GM21737 (cell line): ENCODE data around the gene GSG1L.
"Not testable (repeated sequence)": the region's sequence is repeated elsewhere in the genome, so short reads cannot be mapped to it uniquely, and the experiment has no call there.

Source experiments
- ATAC-seq: cut with Tn5 transposase; IDR thresholded peaks from one replicate; pipeline ENCODE4 v1.9.1; 2021; ENCODE audit warnings: mild to moderate bottlenecking, moderate library complexity; ENCODE audit not compliant: unreplicated experiment

The GSG1L gene

DNA sequence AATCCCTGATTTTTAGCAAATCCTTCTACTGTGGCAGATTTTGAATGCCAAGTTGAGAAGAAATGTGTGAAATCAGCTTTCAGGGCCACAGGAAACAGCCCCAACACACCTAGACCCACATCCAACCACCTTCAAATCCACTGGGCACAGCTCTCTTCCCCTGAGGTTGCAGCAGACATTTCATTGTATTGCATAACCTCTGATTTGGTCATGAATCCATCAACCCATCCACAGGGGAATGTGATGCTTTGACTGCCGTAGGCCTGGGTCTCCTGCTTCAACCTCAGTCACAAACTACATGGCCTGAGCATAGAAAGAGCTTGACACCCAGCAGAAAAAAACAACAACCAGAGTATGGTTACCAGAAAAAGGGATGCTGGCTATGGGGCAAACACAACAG, 145.6 kb downstream of the GSG1L start:
- ATAC-seq, result no peak

- no peak for ATAC-seq
These were observed 152.0 kb downstream of the GSG1L start for GRCh38 chr16:27911486-27911885.

DNA sequence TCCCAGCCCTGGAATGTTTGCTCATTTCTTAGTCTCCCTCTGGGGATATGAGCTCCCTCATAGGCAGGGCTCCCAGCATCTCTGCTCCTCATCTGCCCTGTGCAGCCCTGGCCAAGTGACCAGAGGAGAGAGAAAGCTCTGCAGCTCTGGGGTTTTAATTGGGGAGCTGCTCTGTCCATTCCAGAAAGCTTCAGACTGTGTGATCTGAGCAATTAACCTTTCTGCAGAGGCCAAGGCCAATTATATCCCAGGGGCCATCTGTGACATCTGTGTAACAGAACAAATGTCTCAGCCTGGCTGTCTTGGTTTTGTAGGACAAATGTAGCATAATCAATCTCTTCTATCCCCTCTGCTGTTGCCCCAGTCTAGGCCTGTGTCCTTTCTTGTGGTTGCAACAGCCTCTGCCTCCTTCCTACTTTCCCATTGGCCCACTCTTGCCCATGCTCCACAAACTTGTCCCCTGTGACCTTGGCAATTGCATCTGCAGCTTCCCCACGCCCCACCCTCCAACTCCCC, 156.0 kb downstream of the GSG1L start:
- ATAC-seq, result no peak

DNA sequence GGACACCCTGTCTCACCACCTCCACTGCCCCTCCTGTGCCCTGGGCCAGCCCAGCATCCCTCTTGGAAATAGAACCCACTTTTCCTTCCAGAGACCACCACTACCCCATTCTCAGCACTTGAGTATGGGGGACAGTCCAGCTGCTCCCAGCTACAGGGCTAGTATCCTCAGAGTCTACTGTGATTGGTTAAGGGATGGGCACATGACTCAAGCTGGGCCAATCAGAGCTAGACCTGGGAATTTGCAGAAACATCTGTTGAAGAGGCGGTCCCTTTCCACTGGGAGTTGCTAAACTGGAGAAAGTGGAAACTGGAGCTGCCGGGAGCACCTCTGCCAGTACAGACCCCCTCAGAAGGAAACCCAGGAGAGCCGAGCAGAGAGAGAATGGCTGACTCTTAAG, 156.6 kb downstream of the GSG1L start:
- ATAC-seq, result no peak

GRCh38 chr16:27903046-27903655, 160.4 kb downstream of the GSG1L start:
- ATAC-seq, result no peak

DNA sequence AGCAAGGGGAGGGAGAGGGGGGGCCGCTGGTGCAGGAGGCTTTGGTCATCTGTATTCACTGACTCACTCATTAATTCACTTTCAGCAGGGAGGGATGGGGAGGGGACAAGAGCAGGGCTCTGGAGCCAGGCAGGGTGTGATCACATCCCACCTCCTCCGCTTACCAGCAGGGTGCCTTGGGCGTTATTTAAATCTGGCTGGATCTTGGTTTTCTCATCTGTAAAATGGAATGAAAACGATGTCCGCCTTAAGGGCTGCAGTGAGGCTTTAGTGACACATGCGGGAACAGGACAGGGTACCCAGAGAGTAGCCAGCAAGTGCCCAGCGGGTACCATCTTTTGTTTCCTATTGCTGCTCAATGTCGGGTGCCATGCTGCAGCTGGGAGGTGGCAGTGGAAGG, 161.0 kb downstream of the GSG1L start:
- ATAC-seq, result no peak

GRCh38 chr16:27901956-27902355, 161.6 kb downstream of the GSG1L start:
- ATAC-seq, result no peak

GRCh38 chr16:27899736-27900135, 163.8 kb downstream of the GSG1L start:
- ATAC-seq, result no peak

DNA sequence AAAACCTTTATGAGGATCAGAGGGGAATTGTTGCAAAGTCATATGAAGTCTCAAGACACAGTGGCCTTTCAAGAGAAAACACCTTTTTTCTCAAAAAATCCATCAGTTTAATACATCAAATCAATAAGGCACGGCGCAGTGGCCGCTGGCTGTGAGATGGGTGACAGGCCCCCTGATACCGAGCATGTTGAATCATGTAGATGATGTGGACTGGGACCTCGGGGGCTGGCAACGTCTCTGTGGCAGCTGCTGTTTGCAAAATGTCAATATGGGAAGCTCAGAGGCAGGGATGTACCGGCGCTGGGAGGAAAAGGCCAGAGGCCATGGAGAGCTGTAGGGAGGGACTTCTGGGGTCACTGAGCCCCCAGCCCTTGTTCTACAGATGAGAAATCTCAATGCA, 169.1 kb downstream of the GSG1L start:
- no peak for ATAC-seq

DNA sequence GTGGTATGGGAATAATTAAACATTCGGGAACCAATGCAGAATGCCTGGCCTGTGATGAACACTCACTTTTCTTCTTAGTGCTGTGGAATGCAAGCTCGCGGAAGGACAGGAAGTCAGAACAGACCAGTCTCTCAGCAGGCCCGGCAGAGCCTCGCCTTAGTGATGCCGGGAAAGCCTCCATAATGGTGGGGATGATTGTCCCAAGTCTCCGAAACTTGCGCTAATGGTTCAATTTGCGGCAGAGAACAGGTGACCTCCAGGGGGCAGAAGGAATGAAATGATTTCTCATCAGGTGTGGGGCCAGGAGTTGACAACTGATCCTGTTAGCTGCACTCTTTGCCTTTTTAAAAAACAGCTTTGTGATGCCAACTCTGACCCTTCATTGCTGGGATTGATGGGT, 170.6 kb downstream of the GSG1L start:
- no peak for ATAC-seq

- ATAC-seq, result no peak
These were observed 172.6 kb downstream of the GSG1L start for GRCh38 chr16:27890866-27891265.

DNA sequence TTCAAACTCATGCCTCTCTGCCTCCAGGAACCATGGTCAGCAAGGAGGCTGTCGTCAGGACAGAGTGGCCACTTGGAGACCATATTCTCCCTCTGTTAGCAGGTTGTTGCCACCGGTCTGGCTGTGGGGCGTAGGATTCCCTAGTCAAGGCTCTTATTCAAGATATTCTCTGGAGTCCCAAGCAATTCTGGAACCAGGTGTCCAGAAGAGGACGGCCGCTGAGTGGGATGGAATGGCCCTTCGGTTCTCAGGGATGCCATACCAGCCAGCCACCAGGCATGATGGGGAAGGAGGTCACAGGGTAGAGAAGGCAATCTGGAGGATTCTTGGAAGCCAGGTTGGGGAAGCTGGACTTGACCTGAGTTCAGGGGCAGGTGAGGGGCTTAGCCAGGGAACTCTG, 173.5 kb downstream of the GSG1L start:
- no peak for ATAC-seq

- no peak for ATAC-seq
These were observed 179.9 kb downstream of the GSG1L start for GRCh38 chr16:27883576-27883975.

GRCh38 chr16:27880287-27880686, 183.2 kb downstream of the GSG1L start:
- no peak for ATAC-seq

DNA sequence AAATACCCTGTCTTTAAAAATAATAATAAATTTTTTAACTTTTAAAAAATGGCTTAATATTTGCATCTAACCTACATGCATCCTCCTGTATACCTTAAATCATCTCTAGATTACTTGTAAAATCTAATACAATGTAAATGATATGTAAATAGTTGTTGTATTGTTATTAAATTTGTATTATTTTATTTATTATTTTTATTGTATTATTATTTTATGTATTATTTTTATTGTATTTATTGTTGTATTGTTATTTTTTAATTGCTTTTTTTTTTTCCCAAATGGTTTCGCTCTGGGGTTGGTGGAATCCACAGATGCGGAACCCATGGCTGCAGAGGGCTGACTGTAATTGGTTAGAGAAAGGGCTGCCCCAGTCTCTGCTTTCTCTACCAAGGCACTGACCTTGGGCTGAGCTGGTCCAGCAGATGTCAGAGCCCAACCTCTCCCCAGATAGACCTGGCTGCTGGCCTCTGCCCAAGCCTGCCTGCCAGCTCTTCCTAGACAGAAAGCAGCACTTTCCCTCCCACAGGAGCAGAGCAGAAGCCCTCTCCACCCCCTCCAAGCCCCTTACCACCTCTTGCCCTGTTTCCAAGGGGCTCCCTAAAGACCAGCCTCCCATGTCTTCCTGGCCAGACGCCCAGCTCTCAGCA, 183.8 kb downstream of the GSG1L start:
- no peak for ATAC-seq

GRCh38 chr16:27872627-27873026, 190.9 kb downstream of the GSG1L start:
- not testable (repeated sequence) for ATAC-seq

DNA sequence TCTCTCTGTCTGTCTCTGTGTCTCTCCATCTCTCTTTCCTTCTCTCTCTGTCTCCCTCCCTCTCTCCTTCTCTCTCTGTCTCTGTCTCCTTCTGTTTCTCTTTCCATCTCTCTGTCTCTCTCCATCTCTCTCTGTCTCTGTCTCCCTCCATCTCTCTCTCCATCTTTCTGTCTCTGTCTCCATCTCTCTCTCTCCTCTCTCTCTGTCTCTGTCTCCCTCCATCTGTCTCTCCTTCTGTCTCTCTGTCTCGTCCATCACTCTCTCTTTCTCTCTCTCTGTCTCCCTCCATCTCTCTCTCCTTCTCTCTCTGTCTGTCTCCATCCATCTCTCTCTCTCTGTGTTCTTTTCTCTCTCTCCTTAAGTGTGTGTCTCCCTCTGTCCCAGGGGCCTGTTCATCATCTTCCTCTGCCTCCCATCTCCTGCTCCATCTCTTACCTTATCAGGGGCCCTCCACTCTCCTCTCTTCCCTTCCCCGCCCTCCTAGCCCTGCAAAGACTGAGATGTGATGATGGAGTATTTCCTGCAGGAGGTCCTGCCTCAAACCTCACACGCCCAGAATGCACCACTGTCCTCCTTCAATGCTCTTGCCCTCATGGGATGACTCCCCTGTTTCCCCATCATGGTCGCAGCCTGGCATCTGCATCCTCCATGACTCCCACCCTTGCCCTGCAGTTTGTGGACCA, 193.3 kb downstream of the GSG1L start:
- ATAC-seq, result no peak

DNA sequence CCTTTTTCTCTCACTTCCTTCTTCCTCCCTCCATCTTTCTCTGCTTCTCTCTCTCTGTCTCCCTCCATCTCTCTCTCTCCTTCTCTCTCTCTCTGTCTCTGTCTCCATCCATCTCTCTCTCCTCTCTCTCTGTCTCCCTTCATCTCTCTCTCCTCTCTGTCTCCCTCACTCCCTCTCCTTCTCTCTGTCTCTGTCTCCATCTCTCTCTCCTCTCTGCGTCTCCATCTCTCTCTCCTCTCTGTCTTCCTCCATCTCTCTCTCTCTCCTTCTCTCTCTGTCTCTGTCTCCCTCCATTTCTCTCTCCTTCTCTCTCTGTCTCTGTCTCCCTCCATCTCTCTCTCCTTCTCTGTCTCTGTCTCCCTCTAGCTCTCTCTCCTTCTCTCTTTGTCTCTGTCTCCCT, 194.1 kb downstream of the GSG1L start:
- no peak for ATAC-seq

GRCh38 chr16:27868180-27868579, 195.3 kb downstream of the GSG1L start:
- ATAC-seq, result no peak

DNA sequence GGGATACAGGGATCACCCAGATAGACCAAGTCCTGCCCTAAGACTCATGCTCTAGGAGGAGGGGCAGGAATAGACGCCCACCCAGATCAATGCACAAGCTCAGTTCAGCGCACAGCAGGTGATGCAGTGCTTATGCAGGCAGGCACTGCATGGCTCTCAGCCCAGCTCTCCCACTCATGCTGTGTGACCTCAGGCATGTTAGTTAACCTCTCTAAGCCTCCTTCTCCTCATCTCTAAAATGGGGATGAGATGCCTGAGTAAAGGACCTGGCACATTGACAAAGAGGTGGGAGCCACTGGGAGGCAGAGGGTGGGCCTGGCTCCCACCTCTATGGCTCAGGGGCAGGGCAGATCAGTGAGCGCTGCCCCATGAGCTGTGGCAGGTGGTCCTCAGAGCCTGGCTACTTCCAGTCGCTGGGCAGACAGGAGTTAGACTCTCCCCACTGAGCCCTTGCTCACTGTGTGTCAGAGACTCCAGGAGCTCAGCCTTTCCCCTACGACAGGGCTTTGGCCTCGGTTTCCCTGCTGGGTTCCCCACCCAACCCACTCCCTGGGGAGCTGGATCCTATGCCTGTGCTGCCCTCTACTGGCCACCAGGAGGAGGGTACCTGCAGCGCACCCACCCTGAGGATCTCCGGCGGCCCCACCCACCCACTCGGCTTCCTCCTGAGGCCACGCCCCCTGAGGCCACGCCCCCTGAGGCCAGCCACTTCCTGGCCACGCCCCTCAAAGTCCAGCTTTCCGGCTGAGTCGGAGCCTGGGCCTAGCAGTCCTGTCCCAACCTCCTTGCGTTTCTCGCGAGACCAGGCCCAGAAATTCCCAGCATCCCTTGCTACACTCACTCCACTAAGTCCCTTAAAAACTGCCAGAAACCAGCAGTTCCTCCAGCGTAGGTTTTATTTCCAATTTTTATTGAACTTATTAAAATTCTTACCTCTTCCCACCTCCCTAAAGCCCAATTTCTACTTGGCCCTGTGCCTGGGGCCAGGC, 196.1 kb downstream of the GSG1L start:
- ATAC-seq, result no peak

DNA sequence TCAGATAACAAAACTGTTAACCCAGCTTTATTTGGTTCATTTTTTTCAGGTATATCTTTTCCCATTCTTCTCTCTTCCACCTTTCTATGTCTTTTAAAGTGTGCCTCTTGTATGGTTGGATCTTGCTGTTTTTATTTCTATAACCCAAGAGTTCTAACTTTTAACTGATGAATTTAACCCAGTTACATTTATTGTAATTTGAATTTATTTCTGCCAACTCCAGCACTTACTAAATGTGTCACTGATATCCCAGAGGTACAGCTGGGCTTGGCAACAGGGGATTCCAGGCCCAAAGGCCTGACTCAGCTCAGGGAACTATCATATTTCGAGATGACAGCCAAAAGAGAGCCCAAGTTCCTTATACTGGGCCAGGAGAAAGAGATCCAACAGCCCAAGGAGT, 200.1 kb downstream of the GSG1L start:
- no peak for ATAC-seq
